ENCODE results near the gene DOLK.

The DOLK gene

DNA sequence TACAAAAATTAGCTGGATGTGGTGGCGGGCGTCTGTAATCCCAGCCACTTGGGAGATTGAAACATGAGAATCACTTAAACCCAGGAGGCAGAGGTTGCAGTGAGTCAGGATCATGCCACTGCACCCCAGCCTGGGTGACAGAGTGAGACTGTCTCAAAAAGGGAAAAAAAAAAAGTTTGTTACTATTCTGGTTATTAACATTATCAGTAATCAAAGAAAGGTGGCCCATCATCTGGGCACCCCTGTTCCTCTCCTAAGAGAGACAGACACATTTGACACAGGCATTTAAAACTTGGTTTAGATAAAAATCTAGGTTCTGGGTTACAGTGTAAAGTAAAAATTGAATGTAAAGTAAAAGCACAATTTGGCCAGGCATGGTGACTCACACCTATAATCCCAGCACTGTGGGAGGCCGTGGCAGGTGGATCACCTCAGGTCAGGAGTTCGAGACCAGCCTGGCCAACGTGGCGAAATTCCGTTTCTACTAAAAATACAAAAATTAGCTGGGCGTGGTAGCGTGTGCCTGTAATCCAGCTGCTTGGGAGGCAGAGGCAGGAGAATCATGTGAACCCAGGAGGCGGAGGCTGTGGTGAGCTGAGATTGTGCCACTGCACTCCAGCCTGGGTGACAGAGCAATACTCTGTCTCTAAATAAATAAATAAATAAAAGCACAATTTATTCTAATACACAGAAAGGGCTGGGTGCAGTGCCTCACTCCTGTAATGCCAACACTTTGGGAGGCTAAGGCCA is 43.4 kb downstream of the DOLK start:
- DNase-seq, result no peak

DNA sequence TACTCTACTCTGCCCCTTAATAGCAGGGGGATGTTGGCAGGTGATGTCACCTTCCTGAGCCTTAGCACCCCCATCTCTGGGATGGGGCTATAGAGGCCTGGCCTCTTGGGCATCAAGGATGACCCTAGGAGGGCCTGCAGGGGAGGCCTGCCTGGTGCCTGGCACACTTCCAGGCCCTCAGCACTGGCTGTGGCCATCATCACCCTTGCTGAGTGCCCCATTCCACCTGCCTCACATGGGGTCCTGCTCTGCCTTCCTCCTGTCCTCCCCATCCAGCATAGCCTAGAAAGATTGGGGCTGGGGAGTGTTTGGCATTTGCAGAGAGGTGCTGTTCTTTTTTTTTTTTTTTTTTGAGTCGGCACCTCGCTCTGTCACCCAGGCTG is 44.3 kb downstream of the DOLK start:
- no peak for DNase-seq

DNA sequence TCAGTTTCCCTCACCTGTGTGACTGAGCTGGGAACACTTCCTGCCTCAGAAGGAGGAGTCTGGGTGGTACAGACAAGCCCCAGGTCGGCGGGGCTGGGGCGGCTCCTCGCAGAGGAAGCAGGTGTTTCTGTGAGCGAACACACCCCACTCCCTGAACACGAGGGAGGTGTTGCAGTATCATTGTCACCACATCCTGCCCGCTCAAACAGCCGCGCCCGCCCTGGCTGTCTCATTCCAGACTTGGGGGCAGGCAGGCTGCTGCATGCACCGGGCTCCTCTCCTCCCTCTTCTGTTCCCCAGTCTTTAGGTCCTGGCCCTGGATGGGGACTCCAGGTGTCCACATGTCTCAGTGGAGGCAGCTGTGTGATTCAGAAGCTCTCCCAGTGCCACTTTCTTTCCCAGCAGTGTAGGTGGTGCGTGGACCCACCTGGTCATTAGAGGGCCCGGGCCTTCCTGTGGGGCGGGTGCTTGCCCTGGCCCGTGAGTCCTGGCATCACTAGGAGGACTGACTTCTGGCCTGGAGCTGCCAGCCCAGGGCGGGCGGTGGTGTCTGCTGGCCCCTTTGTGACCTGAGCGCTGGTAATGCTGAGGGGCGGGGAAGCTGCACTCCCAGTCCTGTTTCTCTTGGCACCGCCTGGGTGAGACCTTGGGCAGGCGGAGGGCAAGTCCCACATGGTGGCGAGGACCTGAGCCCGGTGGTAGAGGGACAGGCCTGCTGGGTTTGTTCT is 44.9 kb downstream of the DOLK start:
- peak; percentile 90 for DNase-seq

DNA sequence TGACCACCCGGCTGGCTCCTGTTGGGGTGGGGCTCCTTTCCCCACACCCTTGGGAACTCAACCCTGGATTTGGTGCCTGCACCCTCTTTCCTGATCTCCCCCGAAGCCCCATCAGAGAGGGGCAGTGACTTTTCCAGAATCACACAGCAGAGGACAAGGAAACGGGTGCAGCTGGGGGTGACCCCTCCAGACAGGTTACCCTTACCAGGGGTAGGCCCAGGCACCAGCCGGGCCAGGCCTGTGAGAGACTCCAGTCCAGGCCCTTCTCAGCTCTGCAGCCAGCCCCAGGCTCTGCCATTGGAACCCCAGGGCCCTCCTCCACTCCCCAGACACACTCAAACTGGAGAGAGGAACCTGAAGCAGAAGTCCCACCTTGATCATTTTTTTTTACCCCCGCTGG is 45.6 kb downstream of the DOLK start:
- no peak for DNase-seq

DNA sequence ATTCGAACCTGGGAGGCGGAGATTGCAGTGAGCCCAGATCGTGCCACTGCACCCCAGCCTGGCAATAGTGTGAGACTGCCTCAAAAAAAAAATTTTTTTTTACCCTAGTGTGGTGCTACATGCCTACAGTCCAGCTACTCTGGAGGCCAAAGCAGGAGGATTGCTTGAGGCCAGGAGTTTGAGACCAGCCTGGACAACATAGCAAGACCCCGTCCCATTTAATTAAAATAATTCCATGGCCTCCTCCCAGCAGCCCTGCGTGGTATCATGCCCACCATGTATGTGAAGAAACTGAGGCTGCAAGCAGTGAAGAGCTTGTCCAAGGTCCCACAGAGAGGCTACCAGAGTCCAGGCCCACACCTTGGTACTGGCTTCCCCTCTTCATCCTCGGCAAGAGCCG is 46.0 kb downstream of the DOLK start:
- DNase-seq, result no peak

DNA sequence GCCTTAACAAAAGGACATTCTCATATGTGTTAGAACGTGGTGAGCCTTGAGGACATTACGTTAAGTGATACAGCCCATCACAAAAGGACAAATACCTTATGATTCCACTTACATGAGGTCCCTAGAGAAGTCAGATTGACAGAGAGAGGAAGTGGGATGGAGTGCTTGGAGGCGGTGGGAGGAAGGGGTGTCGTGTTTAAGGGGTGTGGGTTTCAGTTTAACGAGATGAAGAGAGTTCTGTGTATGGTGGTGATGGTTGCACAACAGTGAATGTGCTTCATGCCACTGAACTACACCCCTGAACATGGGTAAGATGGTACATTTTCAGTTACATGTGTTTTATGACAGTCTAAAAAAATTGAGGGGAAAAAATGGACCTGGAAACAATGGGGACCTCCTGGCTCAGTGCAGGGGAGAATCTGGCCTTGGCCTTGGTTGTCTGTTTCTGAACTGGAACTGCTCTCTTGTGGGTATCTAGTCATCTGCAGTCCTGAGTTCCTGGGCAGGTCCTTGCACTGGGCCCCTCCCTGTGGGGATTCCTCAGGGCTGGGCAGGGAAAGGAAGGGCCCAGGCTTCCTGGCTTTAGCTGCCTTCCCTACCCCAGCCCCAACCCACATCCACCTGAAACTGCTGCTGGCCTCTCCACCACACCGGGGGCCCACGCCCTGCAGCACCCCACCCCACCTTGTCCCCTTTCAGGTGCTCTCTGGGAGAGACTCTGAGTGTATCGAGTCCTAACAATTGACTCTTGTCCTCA is 47.7 kb downstream of the DOLK start:
- peak; percentile 16 for DNase-seq

DNA sequence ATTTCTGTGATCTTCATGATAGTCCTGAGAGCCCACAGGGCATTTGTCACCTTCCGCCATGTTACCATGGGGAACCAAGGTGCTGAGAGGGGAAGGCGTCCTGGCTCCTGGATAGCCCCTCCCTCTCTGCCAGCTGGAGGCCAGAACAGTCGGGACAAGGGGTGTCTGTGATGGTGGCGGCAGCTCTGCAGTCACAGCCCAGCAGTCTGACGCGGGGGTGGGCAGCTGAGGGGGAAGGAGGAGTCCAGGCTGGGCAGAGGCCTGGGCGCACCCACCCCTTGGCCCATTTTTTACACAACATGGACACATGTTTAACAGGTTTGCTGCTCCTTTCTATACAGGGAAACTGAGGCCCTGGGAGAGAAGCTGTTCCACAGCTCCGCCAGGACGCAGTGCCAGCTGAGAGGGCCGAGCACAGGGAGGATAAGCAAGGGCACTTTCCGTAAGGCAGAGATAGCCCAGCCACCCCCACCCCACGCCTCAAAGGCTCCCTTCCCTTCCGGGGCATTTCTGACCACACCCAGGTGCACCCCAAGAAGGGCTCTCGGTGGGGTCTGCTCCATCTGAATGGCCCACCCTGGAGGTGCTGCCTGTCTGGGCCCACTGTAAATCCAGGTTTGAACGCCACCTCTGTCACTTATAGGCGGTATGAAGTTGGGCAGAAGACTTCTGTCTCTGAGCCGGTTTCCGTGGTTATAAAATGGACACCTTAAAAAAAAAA is 48.4 kb downstream of the DOLK start:
- DNase-seq, result no peak

DNA sequence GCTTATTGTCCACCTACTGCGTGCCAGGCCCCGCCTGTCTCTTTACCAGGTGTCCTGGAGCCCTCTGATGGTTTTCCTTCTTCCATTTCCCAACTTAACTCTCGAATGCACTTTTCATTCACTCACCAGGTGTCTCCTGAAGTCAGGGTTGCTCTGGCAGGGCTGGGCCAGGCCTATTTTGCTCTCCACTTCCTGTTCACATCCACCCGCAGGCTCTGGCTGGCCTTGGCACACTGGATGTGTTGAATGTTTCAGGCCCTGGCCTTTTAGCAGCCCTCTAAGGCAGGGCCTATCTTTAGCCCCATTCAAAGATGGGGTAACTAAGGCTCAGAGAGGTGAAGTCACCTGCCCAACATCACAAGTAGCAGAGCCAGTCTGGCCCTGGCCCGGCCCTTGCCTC is 49.0 kb downstream of the DOLK start:
- DNase-seq, result no peak

DNA sequence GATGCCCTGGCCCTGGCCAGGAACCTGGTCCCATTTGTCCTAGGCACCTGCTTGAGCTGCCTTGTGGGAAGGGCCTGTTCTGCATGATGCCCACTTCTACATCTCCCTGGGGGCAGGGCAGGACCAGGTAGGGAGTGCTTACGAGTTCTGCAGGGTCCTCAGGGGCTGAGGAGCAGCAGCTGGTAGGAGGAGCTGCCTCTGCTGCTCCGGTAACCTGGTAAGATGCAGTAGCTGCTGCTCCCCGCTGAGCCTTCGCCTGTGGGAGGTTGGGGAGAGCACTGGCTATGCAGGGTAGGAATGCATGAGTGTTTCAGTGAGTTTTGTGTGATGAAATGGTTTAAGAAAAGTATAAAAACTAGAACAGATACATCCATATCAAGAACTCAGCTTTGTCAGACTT is 51.8 kb downstream of the DOLK start:
- DNase-seq, result no peak

All from central memory CD4-positive, alpha-beta T cell (primary cell).